ENCODE results near the gene BRPF1.

- TF ChIP-seq, protein P1, sequence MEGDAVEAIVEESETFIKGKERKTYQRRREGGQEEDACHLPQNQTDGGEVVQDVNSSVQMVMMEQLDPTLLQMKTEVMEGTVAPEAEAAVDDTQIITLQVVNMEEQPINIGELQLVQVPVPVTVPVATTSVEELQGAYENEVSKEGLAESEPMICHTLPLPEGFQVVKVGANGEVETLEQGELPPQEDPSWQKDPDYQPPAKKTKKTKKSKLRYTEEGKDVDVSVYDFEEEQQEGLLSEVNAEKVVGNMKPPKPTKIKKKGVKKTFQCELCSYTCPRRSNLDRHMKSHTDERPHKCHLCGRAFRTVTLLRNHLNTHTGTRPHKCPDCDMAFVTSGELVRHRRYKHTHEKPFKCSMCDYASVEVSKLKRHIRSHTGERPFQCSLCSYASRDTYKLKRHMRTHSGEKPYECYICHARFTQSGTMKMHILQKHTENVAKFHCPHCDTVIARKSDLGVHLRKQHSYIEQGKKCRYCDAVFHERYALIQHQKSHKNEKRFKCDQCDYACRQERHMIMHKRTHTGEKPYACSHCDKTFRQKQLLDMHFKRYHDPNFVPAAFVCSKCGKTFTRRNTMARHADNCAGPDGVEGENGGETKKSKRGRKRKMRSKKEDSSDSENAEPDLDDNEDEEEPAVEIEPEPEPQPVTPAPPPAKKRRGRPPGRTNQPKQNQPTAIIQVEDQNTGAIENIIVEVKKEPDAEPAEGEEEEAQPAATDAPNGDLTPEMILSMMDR (IDR thresholded peaks at IDR 0.05; ENCODE audit: poor library complexity), result no peak
- TF ChIP-seq EZH2phosphoT487 (IDR thresholded peaks at IDR 0.05; ENCODE audit: low read depth, severe bottlenecking, unreplicated experiment) (no peak), EZH2 (IDR thresholded peaks at IDR 0.05; ENCODE audit: borderline replicate concordance) (no peak)
Observed at GRCh38 chr3:9791127-9791526, 59.6 kb downstream of the BRPF1 start.

Measured in hepatocyte (in vitro differentiated cells).